Liver (tissue), 3 donors: Measurements from ENCODE around the gene C4orf17.

Experiments
- CTCF ChIP-seq: fragments of 150-350 bp; IDR thresholded peaks from 2 replicates; pipeline ENCODE4 v1.5.1; 2017; ENCODE audit warnings: improper control_type of control experiment, low read depth, low read length; ENCODE audit not compliant: missing input control
- GABPA ChIP-seq, 2 donors: IDR thresholded peaks in 1 of 2; conservative IDR thresholded peaks in 1 of 2; 2 replicates each; pipeline ENCODE4 v1.6.1; 2016; ENCODE audit warnings: antibody characterized with exemption in 2 of 2, mild to moderate bottlenecking in 1 of 2, moderate library complexity in 1 of 2
- MAX ChIP-seq: IDR thresholded peaks from 2 replicates; pipeline ENCODE4 v1.6.1; 2016; ENCODE audit warnings: antibody characterized with exemption
- RAD21 ChIP-seq, 2 donors: IDR thresholded peaks; 2 replicates each; pipeline ENCODE4 v1.6.1; 2016; ENCODE audit warnings: antibody characterized with exemption in 2 of 2, mild to moderate bottlenecking in 2 of 2
- REST ChIP-seq: IDR thresholded peaks from 2 replicates; pipeline ENCODE4 v1.6.1; 2016; ENCODE audit warnings: antibody characterized with exemption, mild to moderate bottlenecking
- SP1 ChIP-seq: IDR thresholded peaks from 2 replicates; pipeline ENCODE4 v1.6.1; 2018; ENCODE audit warnings: antibody characterized with exemption, mild to moderate bottlenecking
- YY1 ChIP-seq: IDR thresholded peaks from 2 replicates; pipeline ENCODE4 v1.6.1; 2016; ENCODE audit warnings: antibody characterized with exemption, mild to moderate bottlenecking
- donor health status: healthy.
- donor health status: healthy.

- TF ChIP-seq CTCF, result no peak
- TF ChIP-seq SP1, result no peak
- TF ChIP-seq RAD21 (IDR thresholded peaks at IDR 0.05), result no peak
- no peak for TF ChIP-seq YY1
- no peak for TF ChIP-seq REST
- TF ChIP-seq GABPA (IDR thresholded peaks at IDR 0.05 in 1 of 2, conservative IDR thresholded peaks at IDR 0.05 in 1 of 2), result no peak
- no peak for TF ChIP-seq MAX
Measured at GRCh38 chr4:99552872-99553271, 42.1 kb downstream of the C4orf17 start.
